ENCODE measurements around the gene SLC4A7.

The SLC4A7 gene

DNA sequence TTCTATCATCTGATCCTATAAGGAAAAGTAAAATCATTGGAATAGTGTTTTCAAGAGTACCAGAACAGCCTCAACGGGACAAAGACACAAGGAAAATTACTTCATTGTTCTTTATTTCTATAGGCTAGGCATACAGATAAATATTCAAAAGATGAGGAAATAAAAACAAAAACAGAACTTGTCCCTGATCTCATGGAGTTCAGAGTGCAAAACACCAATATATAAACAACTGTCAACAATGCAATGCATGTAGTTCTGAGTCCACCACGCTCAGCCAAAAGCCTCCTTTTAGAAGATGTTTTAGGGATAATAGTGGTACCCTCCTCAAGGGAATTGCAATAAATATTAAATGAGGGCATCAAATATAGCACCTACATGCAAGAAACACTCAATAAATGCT, 4.6 kb upstream of the SLC4A7 start:
- no peak overlapping the region for H3K4me3 ChIP-seq (ENCODE audit: low read depth, low read length)
- DNase-seq (ENCODE audit: low read depth) = no peak
- TF ChIP-seq, protein P1, sequence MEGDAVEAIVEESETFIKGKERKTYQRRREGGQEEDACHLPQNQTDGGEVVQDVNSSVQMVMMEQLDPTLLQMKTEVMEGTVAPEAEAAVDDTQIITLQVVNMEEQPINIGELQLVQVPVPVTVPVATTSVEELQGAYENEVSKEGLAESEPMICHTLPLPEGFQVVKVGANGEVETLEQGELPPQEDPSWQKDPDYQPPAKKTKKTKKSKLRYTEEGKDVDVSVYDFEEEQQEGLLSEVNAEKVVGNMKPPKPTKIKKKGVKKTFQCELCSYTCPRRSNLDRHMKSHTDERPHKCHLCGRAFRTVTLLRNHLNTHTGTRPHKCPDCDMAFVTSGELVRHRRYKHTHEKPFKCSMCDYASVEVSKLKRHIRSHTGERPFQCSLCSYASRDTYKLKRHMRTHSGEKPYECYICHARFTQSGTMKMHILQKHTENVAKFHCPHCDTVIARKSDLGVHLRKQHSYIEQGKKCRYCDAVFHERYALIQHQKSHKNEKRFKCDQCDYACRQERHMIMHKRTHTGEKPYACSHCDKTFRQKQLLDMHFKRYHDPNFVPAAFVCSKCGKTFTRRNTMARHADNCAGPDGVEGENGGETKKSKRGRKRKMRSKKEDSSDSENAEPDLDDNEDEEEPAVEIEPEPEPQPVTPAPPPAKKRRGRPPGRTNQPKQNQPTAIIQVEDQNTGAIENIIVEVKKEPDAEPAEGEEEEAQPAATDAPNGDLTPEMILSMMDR (IDR thresholded peaks at IDR 0.05; ENCODE audit: control insufficient read depth, extremely low read depth, insufficient read depth) = no peak

DNA sequence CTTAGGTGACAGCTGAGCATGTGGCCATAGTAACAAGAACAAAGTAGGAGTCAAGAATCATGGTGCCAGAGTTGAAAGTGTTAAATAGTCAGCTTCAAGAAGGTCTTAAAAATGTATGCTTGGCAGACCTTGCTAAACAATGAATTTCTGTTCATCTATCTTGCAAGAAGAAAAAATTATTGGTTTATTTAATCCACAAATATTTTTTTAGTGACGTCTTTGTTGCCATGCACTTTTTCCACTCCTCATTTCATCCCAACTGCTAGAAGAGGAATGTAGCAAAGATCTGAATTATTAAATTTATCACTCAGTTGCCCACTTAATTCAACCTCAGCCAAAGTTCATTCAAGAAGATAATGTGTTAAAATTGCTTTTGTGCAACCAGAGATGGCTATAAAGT, 3.2 kb upstream of the SLC4A7 start:
- DNase-seq (ENCODE audit: low read depth) = no peak
- H3K4me3 ChIP-seq (ENCODE audit: low read depth, low read length) = no peak overlapping the region
- TF ChIP-seq, protein P1 (IDR thresholded peaks at IDR 0.05; ENCODE audit: control insufficient read depth, extremely low read depth, insufficient read depth) = no peak

DNA sequence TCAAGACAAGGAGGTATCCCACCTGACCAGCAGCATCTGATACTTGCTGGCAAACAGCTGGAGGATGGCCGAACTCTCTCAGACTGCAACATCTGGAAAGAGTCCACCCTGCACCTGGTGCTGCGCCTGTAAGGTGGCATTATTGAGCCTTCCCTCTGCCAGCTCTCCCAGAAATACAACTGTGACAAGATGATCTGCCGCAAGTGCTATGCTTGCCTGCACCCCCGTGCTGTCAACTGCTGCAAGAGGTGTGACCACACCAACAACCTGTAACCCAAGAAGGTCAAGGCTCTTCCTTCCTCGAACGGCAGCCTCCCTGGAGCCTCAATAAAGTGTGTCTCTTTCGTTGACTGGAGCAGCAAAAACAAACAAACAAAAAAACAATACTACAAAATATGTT, 2.2 kb upstream of the SLC4A7 start:
- TF ChIP-seq, protein P1 (IDR thresholded peaks at IDR 0.05; ENCODE audit: control insufficient read depth, extremely low read depth, insufficient read depth) = no peak
- H3K4me3 ChIP-seq (ENCODE audit: low read depth, low read length) = no peak overlapping the region
- DNase-seq (ENCODE audit: low read depth) = no peak

DNA sequence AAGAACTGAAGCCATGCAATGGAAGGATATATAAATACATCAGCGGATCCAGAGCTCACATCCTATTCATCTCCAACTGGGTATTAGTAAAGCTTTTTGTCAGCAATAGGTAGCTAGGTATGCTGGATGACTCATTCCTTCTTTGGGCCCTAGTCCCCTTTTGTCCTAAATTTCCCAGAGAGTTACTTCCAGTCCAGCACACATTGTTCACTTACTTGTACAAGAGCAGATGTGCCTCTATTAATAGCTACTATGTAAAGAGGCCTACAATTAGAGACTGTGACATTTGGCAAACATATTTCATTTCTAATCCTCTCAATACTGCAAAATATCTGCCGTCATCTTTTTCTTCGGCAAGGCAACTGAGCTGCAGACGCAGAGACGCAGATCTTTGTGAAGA, 1.7 kb upstream of the SLC4A7 start:
- no peak for DNase-seq (ENCODE audit: low read depth)
- no peak overlapping the region for H3K4me3 ChIP-seq (ENCODE audit: low read depth, low read length)
- TF ChIP-seq, protein P1 (IDR thresholded peaks at IDR 0.05; ENCODE audit: control insufficient read depth, extremely low read depth, insufficient read depth) = no peak

GRCh38 chr3:27483117-27484014, 818 bp downstream of the SLC4A7 start:
- H3K4me3 ChIP-seq (ENCODE audit: low read depth, low read length) = peak overlapping the region; percentile 89
- no peak for DNase-seq (ENCODE audit: low read depth)
- TF ChIP-seq, protein P1 (IDR thresholded peaks at IDR 0.05; ENCODE audit: control insufficient read depth, extremely low read depth, insufficient read depth) = no peak

DNA sequence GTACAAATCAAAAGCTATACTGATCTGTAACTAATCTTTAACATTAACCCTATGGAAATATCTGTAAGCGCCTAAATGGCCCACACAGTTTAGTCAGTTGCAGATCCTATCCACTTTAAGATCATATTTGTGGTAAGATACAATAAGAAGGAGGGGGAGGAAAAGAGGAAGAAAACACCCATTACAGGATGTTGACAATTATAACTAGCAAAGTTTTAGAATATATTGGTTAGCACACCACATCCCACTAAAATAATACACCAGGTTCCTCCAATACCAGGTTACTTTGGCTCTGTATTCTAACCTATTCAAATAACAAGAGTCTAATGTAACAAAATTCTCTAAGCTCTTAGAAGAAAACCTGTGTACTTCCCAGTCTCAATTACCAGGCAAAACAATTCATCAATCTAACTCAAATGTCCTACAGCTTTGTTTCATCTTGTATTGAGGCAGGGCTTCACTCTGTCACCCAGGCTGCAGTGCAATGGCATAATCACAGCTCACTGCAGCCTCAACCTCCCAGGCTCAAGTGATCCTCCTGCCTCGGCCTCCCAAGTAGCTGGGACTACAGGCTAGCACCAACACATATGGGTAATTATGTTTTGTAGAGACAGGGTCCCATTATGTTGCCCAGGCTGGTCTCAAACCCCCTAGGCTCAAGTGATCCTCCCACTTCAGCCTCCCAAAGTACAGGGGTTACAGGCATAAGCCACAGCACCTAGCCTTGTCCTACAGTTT, 4.2 kb downstream of the SLC4A7 start:
- no peak for DNase-seq (ENCODE audit: low read depth)
- H3K4me3 ChIP-seq (ENCODE audit: low read depth, low read length) = no peak overlapping the region
- TF ChIP-seq, protein P1 (IDR thresholded peaks at IDR 0.05; ENCODE audit: control insufficient read depth, extremely low read depth, insufficient read depth) = no peak
